ENCODE data around the gene SNN. TPM values are rescaled to one million over a fixed set of nuclear protein-coding genes. Genes with fewer than 3 reads are reported as not detected.

SNN gene
- total and polyA plus RNA-seq, 9 of the 15 experiments (the other 6 are each of a cell fraction or from before 2014, with no cell fraction given), result 0.07 to 2.9 (median 1.9) TPM

DNA sequence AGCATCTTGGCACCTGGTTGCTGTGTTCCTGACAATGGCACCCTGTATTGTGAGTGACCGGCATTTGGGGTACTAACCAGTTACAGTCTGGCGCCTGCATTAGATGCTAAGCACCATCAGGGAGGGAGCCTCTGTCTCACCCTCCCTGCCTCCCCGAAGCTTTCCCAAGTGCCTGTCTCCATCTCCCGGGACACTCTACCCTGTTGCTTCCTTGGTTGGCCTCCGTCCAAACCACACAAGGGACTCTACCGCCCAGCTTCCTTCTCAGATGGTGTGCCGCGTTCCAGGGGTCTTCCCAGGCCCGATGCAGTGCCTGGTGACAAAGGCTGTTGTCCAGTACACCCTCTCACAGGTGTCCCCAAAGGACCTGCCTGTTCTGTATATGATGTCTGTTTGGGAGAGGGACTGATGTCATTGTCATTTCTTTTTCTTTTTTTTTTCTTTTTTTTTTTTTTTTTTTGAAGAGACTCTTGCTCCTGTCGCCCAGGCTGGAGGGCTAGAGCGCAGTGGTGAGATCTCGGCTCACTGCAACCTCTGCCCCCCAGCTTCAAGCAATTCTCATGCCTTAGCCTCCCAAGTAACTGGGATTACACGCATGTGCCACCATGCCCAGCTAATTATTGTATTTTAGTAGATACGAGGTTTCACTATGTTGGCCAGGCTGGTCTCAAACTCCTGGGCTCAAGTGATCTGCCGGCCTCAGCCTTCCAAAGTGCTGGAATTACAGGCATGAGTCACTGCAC is 6.7 kb downstream of the SNN start:
- TF ChIP-seq KDM2B (CRISPR knock-in tag; IDR thresholded peaks at IDR 0.05) (no peak), MYC (IDR thresholded peaks at IDR 0.05; ENCODE audit: low read depth, low read length) (no peak), MYC (CRISPR knock-in tag; IDR thresholded peaks at IDR 0.05; ENCODE audit: borderline replicate concordance, low read depth) (no peak), XRCC3 (IDR thresholded peaks at IDR 0.05) (no peak), NFIC (IDR thresholded peaks at IDR 0.05) (peak; percentile 69)
- Histone ChIP-seq H3K4me3 (no peak overlapping the region), H3K36me3 (ENCODE audit: control insufficient read depth, insufficient read depth, low read length) (peaks cover 28% of the 10 kb centered on the region; the same call in 1 of the 3 replicates), H3K27me3 (ENCODE audit: control insufficient read depth in 2 of 2, insufficient read depth in 2 of 2, low read length in 2 of 2) (no peaks in the 10 kb centered on the region), H2AFZ (ENCODE audit: low read depth, low read length) (no peak overlapping the region), H3K27ac (ENCODE audit: extremely low read depth, low read depth, low read length) (no peak overlapping the region), H3K4me1 (replicated peaks in 1 of 2; ENCODE audit: control insufficient read depth in 2 of 2, insufficient read depth in 2 of 2, low read length in 2 of 2) (peaks cover 0 to 49% of the 10 kb centered on the region in 2 experiments; a peak in 3 of 5 replicates), H3K9me3 (replicated peaks; ENCODE audit: control insufficient read depth, insufficient read depth, low read depth, low read length) (no peaks in the 10 kb centered on the region), H3K4me2 (ENCODE audit: insufficient read depth, low read length) (no peak overlapping the region), H3K9me1 (ENCODE audit: control insufficient read depth, insufficient read depth, low read length) (no peaks in the 10 kb centered on the region), H3K9ac (ENCODE audit: insufficient read depth in 1 of 2, low read depth in 2 of 2, low read length in 2 of 2) (no peak overlapping the region), H4K20me1 (replicated peaks; ENCODE audit: control insufficient read depth, insufficient read depth, low read length) (peaks cover 16% of the 10 kb centered on the region), H3K79me2 (ENCODE audit: control insufficient read depth, insufficient read depth, low read length) (no peaks in the 10 kb centered on the region)
- CTCF ChIA-PET (ENCODE audit: low intra/inter-chr PET ratio), result interaction anchor here (0.6 kb wide), 1 partner anchor 721 kb away, joined by 3 read pairs; no protein-coding TSS in a partner anchor
- no TSS peak for BruUV-seq (replicated peaks)
- no peak for ATAC-seq
- in situ Hi-C loops (cut with MboI) (loop anchor here (25.0 kb wide), 1 partner anchor 713 kb away; no protein-coding TSS in a partner anchor), intact Hi-C loops (cut with micrococcal nuclease) (loop anchor here (10.0 kb wide), 1 partner anchor 140 kb away; no protein-coding TSS in a partner anchor)
- POLR2A ChIA-PET, result interaction anchor here (0.6 to 0.9 kb wide), 3 partner anchors 100 to 420 kb away, joined by 3 read pairs; partner anchors contain the start of gene ZC3H7A
- 37% methylated on average over 14 of the region's 15 CpGs for WGBS (ENCODE audit: insufficient coverage, low coverage, missing lambda C conversion rate)
- no peak for DNase-seq (ENCODE audit: extremely low read depth in 1 of 4, low spot score in 3 of 4)
- no peak for FAIRE-seq

Data from K562 (cell line).